Left lung (tissue), 10 donors: ENCODE measurements around the gene FAM13C. TPM values are rescaled to one million over a fixed set of nuclear protein-coding genes. Genes with fewer than 3 reads are reported as not detected.

ENCODE experiments used
- ATAC-seq: fragments of 200-7000 bp; cut with Tn5 transposase; one replicate; pipeline ENCODE4 v1.9.1; 2020; ENCODE audit warnings: moderate library complexity
- DNase-seq, 4 donors: peaks; one replicate each; pipeline ENCODE4 v3.0.0-alpha.2; 2013 to 2020
- H3K27ac ChIP-seq, 2 donors: fragments of 200-600 bp; sonication (generic) in 1 of 2; one replicate each; pipeline versions ENCODE4 v1.5.0 to v1.8.0; 2020 to 2021
- H3K27me3 ChIP-seq, 2 donors: fragments of 200-600 bp; sonication (generic) in 1 of 2; one replicate each; pipeline versions ENCODE4 v1.5.0 to v1.8.0; 2020 to 2021
- H3K36me3 ChIP-seq, 2 donors: fragments of 200-600 bp; sonication (generic) in 1 of 2; one replicate each; pipeline versions ENCODE4 v1.5.0 to v1.8.0; 2020 to 2021
- H3K4me1 ChIP-seq, 2 donors: fragments of 200-600 bp; one replicate each; pipeline ENCODE4 v1.8.0; 2021
- H3K4me3 ChIP-seq, 2 donors: fragments of 200-600 bp; sonication (generic) in 1 of 2; one replicate each; pipeline versions ENCODE4 v1.5.0 to v1.8.0; 2020 to 2021; ENCODE audit warnings: mild to moderate bottlenecking in 1 of 2
- H3K9me3 ChIP-seq, 2 donors: fragments of 200-600 bp; sonication (generic) in 1 of 2; one replicate each; pipeline versions ENCODE4 v1.5.0 to v1.8.0; 2020 to 2021
- CTCF ChIP-seq, 2 donors: fragments of 200-600 bp; sonication (generic) in 1 of 2; IDR thresholded peaks; one replicate each; pipeline versions ENCODE4 v1.5.0 to v1.8.0; 2021; ENCODE audit warnings: antibody characterized with exemption in 2 of 2
- intact Hi-C, 2 donors: fragments of 100-400 bp; cut with DNase I; formaldehyde crosslinking; loops; one replicate each; pipeline versions ENCODE4 v1.11.2 to v1.14.2; 2022
- polyA plus RNA-seq, 6 donors: library from polyadenylated mRNA; unstranded; fragments of 120-200 nt; gene quantifications; one replicate each; pipeline ENCODE4 v1.2.1, GENCODE V29; 2013; ENCODE audit not compliant: insufficient read length in 6 of 6
- total RNA-seq, 2 donors: library from RNA; stranded (reverse); fragmentation: NEBNext Ultra II Directional; extraction: Animal tissue kit (Norgen Biotek cat#: 25700); gene quantifications; one replicate each; pipeline ENCODE4 v1.2.1, GENCODE V29; 2021
- donor health status: DM: no; HTN: yes; CAD: no.
- donor health status: DM: no; HTN: no; CAD: no.

Gene FAM13C
- total and polyA plus RNA-seq, 8 donors, result 10.3 to 36.1 (median 25.0) TPM

GRCh38 chr10:59342000-59342399, 20.3 kb downstream of the FAM13C start:
- Histone ChIP-seq H3K36me3 (no peaks in the 10 kb centered on the region), H3K27ac (no peak overlapping the region), H3K4me3 (no peak overlapping the region), H3K27me3 (no peaks in the 10 kb centered on the region), H3K4me1 (no peaks in the 10 kb centered on the region), H3K9me3 (no peaks in the 10 kb centered on the region)
- DNase-seq (no peak), ATAC-seq (no peak)
- intact Hi-C loops, result no loop called here
- no peak for TF ChIP-seq CTCF (IDR thresholded peaks at IDR 0.05)

DNA sequence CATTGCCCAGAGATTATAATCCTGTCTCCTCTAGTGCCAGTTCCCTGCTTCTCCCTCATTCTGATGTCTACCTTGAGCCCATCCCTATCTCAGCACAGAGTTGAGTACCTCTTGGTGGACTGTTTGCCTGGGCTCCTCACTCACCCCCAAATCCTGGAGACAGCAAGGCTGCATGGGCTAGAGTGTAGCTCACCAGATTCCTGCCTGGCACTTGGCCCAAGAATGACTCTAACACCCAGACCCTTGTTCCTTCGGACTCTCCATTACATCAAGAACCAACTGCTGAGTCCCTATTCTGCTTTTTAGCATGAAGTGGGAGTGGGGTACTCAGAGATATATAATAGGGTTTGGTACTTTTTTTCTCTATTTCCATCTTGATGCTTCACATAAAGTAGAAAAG, 22.1 kb downstream of the FAM13C start:
- Histone ChIP-seq H3K27ac (peak overlapping the region in 1 of 2 donors; percentile 55), H3K27me3 (no peaks in the 10 kb centered on the region)
- DNase-seq, result no peak

GRCh38 chr10:59339351-59339750, 23.0 kb downstream of the FAM13C start:
- Histone ChIP-seq H3K9me3 (no peaks in the 10 kb centered on the region), H3K27me3 (no peaks in the 10 kb centered on the region), H3K27ac (peak overlapping the region in 1 of 2 donors; percentile 26), H3K36me3 (no peaks in the 10 kb centered on the region), H3K4me3 (no peak overlapping the region), H3K4me1 (no peaks in the 10 kb centered on the region)
- TF ChIP-seq CTCF (IDR thresholded peaks at IDR 0.05), result no peak
- DNase-seq (no peak), ATAC-seq (no peak)
- intact Hi-C loops, result no loop called here

More for the DNA sequence above, 22.1 kb downstream of the FAM13C start:
- intact Hi-C loops, result no loop called here
- Histone ChIP-seq H3K9me3 (no peaks in the 10 kb centered on the region), H3K4me3 (no peak overlapping the region), H3K36me3 (no peaks in the 10 kb centered on the region), H3K4me1 (no peaks in the 10 kb centered on the region)
- ATAC-seq, result no peak
- no peak for TF ChIP-seq CTCF (IDR thresholded peaks at IDR 0.05)

GRCh38 chr10:59337201-59337652, 25.1 kb downstream of the FAM13C start:
- ATAC-seq (peak; percentile 73), DNase-seq (peak in 3 of 4 donors; percentile 37 to 85 (median 84))
- no peaks in the 10 kb centered on the region for H3K27me3 ChIP-seq
- no peaks in the 10 kb centered on the region for H3K4me1 ChIP-seq
- H3K9me3 ChIP-seq, result no peaks in the 10 kb centered on the region
- peak overlapping the region; percentile 2 to 37 for H3K27ac ChIP-seq
- no peaks in the 10 kb centered on the region for H3K36me3 ChIP-seq
- TF ChIP-seq CTCF (IDR thresholded peaks at IDR 0.05), result no peak
- no peak overlapping the region for H3K4me3 ChIP-seq
- intact Hi-C loops, result no loop called here

GRCh38 chr10:59336632-59337031, 25.7 kb downstream of the FAM13C start:
- ATAC-seq, result peak; percentile 81
- Histone ChIP-seq H3K27me3 (no peaks in the 10 kb centered on the region), H3K27ac (peak overlapping the region in 1 of 2 donors; percentile 42), H3K4me3 (no peak overlapping the region), H3K9me3 (no peaks in the 10 kb centered on the region), H3K4me1 (no peaks in the 10 kb centered on the region), H3K36me3 (no peaks in the 10 kb centered on the region)
- intact Hi-C loops, result no loop called here
- DNase-seq, result peak in 2 of 4 donors; percentile 96
- no peak for TF ChIP-seq CTCF (IDR thresholded peaks at IDR 0.05)
